ENCODE measurements around the gene PPIL3.
A peak's percentile ranks its signal among the peaks of the same experiment; 100 is the strongest.
"Not testable (repeated sequence)": the region's sequence is repeated elsewhere in the genome, so short reads cannot be mapped to it uniquely, and the experiment has no call there.

The PPIL3 gene

GRCh38 chr2:200909958-200910357 is 21.1 kb upstream of the PPIL3 start:
- ChIA-PET POLR2A (no interaction called here), CTCF (interaction anchor here (7.4 kb wide), 1 partner anchor 158 kb away, joined by 56 read pairs; no protein-coding TSS in a partner anchor)
- no peak for DNase-seq (ENCODE audit: low read depth, low spot score)
- no peak overlapping the region for H3K4me3 ChIP-seq (ENCODE audit: low read depth, low read length)
- no peak for TF ChIP-seq CTCF (IDR thresholded peaks at IDR 0.05; ENCODE audit: insufficient read depth, low read length, missing control alignments)

- H3K4me3 ChIP-seq (ENCODE audit: low read depth, low read length), result no peak overlapping the region
- peak; percentile 87 for TF ChIP-seq CTCF (IDR thresholded peaks at IDR 0.05; ENCODE audit: insufficient read depth, low read length, missing control alignments)
- ChIA-PET CTCF (interaction anchor here (0.7 to 8.1 kb wide), 37 partner anchors 8 to 932 kb away, joined by 3 to 320 read pairs (median 5); partner anchors contain the start of genes CASP10, HYCC2, NDUFB3 and NIF3L1), POLR2A (interaction anchor here (1.1 to 1.2 kb wide), 2 partner anchors 163 to 326 kb away, joined by 4 to 6 read pairs; no protein-coding TSS in a partner anchor)
- DNase-seq (ENCODE audit: low read depth, low spot score), result peak; percentile 24
Observed at GRCh38 chr2:200905618-200906296, 16.9 kb upstream of the PPIL3 start.

- peak; percentile 66 for DNase-seq (ENCODE audit: low read depth, low spot score)
- ChIA-PET CTCF (interaction anchor here (0.6 to 8.1 kb wide), 35 partner anchors 9 to 422 kb away, joined by 3 to 320 read pairs (median 3); partner anchors contain the start of genes CASP10, HYCC2, NDUFB3 and NIF3L1), POLR2A (no interaction called here)
- TF ChIP-seq CTCF (IDR thresholded peaks at IDR 0.05; ENCODE audit: insufficient read depth, low read length, missing control alignments), result peak; percentile 67
- H3K4me3 ChIP-seq (ENCODE audit: low read depth, low read length), result no peak overlapping the region
Observed at GRCh38 chr2:200901459-200902072, 12.7 kb upstream of the PPIL3 start.

- ChIA-PET CTCF (interaction anchor here (1.2 to 4.1 kb wide), 4 partner anchors 169 to 333 kb away, joined by 4 to 21 read pairs (median 6); no protein-coding TSS in a partner anchor), POLR2A (no interaction called here)
- no peak for TF ChIP-seq CTCF (IDR thresholded peaks at IDR 0.05; ENCODE audit: insufficient read depth, low read length, missing control alignments)
- no peak for DNase-seq (ENCODE audit: low read depth, low spot score)
- H3K4me3 ChIP-seq (ENCODE audit: low read depth, low read length), result no peak overlapping the region
Observed at GRCh38 chr2:200899482-200899881, 10.6 kb upstream of the PPIL3 start.

- POLR2A ChIA-PET; DNase-seq (ENCODE audit: low read depth, low spot score); H3K4me3 ChIP-seq (ENCODE audit: low read depth, low read length); CTCF ChIA-PET: not testable (repeated sequence)
Observed at GRCh38 chr2:200881715-200882249, 7.1 kb downstream of the PPIL3 start.

DNA sequence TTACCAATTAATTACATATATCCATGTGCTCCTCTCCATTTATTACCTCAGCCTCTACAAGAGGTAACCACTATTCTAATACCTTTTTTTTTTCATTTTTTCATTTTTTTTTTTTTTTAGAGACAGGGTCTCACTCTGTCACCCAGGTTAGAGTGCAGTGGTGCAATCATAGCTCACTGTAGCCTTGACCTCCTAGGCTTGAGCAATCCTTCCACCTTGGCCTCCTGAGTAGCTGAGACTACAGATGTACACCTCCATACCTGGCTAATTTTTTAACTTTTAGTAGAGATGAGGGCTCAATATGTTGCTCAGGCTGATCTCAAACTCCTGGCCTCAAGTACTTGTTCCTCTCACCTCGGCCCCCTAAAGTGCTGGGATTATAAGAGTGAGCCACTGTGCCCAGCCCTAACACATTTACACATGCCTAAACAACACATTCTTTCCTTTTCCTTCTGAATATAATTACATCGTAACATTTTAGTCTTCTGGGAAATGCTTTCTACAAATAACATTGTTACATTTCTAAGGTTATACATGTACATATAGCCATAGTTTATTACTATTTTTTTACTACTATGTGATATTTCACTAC is 10.5 kb downstream of the PPIL3 start:
- POLR2A ChIA-PET, result no interaction called here
- H3K4me3 ChIP-seq (ENCODE audit: low read depth, low read length), result no peak overlapping the region

More for the DNA sequence above, 10.5 kb downstream of the PPIL3 start:
- no peak for DNase-seq (ENCODE audit: low read depth, low spot score)
- CTCF ChIA-PET, result no interaction called here
- no peak for TF ChIP-seq CTCF (IDR thresholded peaks at IDR 0.05; ENCODE audit: insufficient read depth, low read length, missing control alignments)

Measured in AG04449 (cell line).